Parathyroid adenoma (tissue), 2 donors: ENCODE results near the gene PTPRT.

Experiments
- H2AFZ ChIP-seq: fragments of 300-600 bp; sonication (generic); one replicate; pipeline ENCODE4 v1.7.0; 2017; ENCODE audit warnings: antibody characterized with exemption, mild to moderate bottlenecking
- H3K27ac ChIP-seq: fragments of 300-600 bp; sonication (generic); one replicate; pipeline ENCODE4 v1.7.0; 2017
- H3K27me3 ChIP-seq: fragments of 300-600 bp; sonication (generic); one replicate; pipeline ENCODE4 v1.7.0; 2017; ENCODE audit warnings: low read length; ENCODE audit not compliant: control insufficient read depth, insufficient read depth
- H3K36me3 ChIP-seq: fragments of 300-600 bp; sonication (generic); one replicate; pipeline ENCODE4 v1.7.0; 2017; ENCODE audit warnings: low read length; ENCODE audit not compliant: control insufficient read depth, insufficient read depth
- H3K4me1 ChIP-seq: fragments of 300-600 bp; sonication (generic); one replicate; pipeline ENCODE4 v1.7.0; 2017; ENCODE audit warnings: control low read depth
- H3K4me2 ChIP-seq: fragments of 300-600 bp; sonication (generic); one replicate; pipeline ENCODE4 v1.7.0; 2017; ENCODE audit warnings: low read length
- H3K4me3 ChIP-seq: fragments of 300-600 bp; sonication (generic); one replicate; pipeline ENCODE4 v1.7.0; 2017; ENCODE audit warnings: low read depth, low read length
- H3K79me2 ChIP-seq: fragments of 300-600 bp; sonication (generic); one replicate; pipeline ENCODE4 v1.7.0; 2017; ENCODE audit warnings: control low read depth
- H3K9ac ChIP-seq: fragments of 300-600 bp; sonication (generic); one replicate; pipeline ENCODE4 v1.7.0; 2017; ENCODE audit warnings: mild to moderate bottlenecking
- H3K9me3 ChIP-seq: fragments of 300-600 bp; sonication (generic); one replicate; pipeline ENCODE4 v1.7.0; 2017; ENCODE audit warnings: low read length; ENCODE audit not compliant: control insufficient read depth
- TF ChIP-seq, protein P1 (sequence below): fragments of 300-600 bp; sonication (generic); IDR thresholded peaks from one replicate; pipeline ENCODE4 v1.7.0; 2017; ENCODE audit warnings: antibody characterized with exemption, mild to moderate bottlenecking
- donor health status: primary hyperparathyroidism.

PTPRT gene

DNA sequence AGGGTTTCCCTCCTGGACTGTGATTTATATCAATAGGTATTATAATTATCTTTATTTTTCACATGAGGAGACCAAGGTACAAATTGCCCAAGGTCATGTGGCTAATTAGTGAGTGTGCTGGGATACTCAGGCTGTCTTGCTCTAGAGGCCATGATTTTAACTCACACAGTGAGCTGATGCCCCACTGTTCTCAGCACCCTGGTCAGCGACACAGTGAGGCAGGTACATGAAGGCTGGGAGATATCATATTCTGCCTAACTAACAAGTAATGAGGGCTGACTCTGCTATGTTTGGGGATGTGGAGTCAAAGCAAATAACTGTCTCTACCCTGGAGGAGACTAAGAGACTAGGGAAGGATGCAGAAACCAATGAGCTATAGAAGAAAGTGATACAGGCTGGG lies 501.1 kb downstream of the PTPRT start:
- Histone ChIP-seq H3K4me1 (no peaks in the 10 kb centered on the region), H3K36me3 (no peaks in the 10 kb centered on the region), H3K79me2 (no peaks in the 10 kb centered on the region), H3K4me3 (no peak overlapping the region), H3K4me2 (no peak overlapping the region), H2AFZ (no peak overlapping the region), H3K9ac (no peak overlapping the region), H3K27me3 (no peaks in the 10 kb centered on the region), H3K9me3 (no peaks in the 10 kb centered on the region), H3K27ac (no peak overlapping the region)
- TF ChIP-seq, protein P1, sequence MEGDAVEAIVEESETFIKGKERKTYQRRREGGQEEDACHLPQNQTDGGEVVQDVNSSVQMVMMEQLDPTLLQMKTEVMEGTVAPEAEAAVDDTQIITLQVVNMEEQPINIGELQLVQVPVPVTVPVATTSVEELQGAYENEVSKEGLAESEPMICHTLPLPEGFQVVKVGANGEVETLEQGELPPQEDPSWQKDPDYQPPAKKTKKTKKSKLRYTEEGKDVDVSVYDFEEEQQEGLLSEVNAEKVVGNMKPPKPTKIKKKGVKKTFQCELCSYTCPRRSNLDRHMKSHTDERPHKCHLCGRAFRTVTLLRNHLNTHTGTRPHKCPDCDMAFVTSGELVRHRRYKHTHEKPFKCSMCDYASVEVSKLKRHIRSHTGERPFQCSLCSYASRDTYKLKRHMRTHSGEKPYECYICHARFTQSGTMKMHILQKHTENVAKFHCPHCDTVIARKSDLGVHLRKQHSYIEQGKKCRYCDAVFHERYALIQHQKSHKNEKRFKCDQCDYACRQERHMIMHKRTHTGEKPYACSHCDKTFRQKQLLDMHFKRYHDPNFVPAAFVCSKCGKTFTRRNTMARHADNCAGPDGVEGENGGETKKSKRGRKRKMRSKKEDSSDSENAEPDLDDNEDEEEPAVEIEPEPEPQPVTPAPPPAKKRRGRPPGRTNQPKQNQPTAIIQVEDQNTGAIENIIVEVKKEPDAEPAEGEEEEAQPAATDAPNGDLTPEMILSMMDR: no peak

DNA sequence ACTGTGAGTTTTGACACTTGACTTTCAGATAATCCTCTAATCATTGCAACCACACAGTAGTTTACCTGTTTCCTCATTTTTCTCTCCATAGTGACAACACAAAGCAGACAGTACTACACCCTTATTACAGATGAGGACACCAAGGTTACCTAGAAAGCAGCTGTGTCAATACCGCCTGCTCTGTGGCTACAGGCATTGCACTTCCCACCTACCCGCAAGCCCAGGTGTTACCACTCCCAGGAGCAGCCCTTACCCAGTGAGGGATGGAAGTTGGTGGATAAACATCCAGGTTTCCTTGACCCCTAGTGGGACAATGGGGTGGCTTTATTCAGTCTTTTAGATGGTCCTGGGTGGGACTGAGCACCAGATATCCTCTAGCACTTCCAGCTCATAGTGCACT lies 503.6 kb downstream of the PTPRT start:
- no peak overlapping the region for H3K9ac ChIP-seq
- no peak overlapping the region for H3K4me2 ChIP-seq
- H2AFZ ChIP-seq: no peak overlapping the region
- no peaks in the 10 kb centered on the region for H3K79me2 ChIP-seq
- TF ChIP-seq, protein P1: no peak
- no peaks in the 10 kb centered on the region for H3K27me3 ChIP-seq
- H3K27ac ChIP-seq: no peak overlapping the region
- H3K4me3 ChIP-seq: no peak overlapping the region
- H3K4me1 ChIP-seq: peaks cover 5% of the 10 kb centered on the region
- no peaks in the 10 kb centered on the region for H3K36me3 ChIP-seq
- no peaks in the 10 kb centered on the region for H3K9me3 ChIP-seq

DNA sequence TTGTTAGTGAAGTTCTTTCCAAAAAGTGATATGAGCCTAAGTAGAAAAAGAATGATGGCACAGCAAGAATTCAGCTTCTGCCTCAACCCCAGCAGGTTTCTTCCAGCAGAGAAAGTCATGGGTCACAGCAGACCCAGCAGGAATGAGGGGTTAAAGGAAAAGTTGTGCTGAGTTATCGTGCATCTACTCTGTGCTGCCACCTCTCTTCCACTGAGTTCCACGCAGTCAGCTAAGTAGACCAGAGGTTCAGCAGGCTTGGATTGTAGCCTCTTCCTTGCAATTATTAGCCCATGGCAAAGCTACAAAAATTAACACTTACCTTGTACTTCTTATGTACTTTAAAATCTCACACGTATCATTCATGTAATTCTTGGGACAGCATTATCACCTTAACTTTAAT lies 510.8 kb downstream of the PTPRT start:
- Histone ChIP-seq H3K27me3 (no peaks in the 10 kb centered on the region), H3K9ac (no peak overlapping the region), H3K4me2 (no peak overlapping the region)

DNA sequence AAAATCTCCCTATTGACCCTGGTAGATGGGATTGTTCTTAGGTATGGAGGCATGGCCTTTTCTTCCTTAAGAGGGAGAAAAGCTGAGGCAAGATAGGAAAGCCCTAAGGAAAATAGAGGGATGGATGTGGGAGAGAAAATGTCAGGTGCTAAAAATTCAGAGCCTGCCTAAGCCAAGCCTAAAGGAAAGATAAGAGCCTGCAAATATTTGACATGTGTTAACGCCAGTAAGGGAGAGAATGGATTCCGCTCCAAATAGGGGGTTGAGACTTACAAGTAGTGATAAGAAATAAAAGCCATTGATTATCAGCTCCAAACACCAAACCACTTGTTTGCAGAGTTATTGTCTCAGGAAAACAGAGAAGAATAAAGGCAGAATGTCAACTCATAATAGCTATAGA lies 533.6 kb downstream of the PTPRT start:
- no peaks in the 10 kb centered on the region for H3K4me1 ChIP-seq

More for the DNA sequence above, 510.8 kb downstream of the PTPRT start:
- TF ChIP-seq, protein P1: peak; percentile 43
- Histone ChIP-seq H3K9me3 (no peaks in the 10 kb centered on the region), H3K36me3 (no peaks in the 10 kb centered on the region), H3K4me1 (peaks cover 5% of the 10 kb centered on the region), H3K4me3 (no peak overlapping the region), H2AFZ (no peak overlapping the region), H3K79me2 (peaks cover 3% of the 10 kb centered on the region), H3K27ac (no peak overlapping the region)

DNA sequence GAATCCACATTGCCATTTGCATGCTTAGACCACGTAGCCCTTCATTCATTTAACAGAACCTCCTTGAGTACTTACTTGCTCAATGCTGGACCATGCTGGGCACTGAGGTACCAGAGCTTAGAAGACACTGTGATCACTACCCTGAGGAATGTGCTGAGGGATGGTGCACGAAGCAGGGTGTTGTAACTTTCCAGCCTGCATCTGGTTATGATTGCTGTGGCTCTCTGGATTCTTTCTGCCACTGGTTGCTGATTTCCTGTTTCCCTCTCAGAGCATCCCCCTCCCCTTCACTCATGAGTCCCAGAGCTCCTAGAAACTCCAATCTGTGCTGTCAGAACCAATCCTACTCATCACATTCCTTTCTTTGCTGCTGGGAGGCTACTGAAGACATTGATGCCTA lies 537.4 kb downstream of the PTPRT start:
- H3K27ac ChIP-seq: no peak overlapping the region
- no peak overlapping the region for H3K4me2 ChIP-seq

More for the DNA sequence above, 533.6 kb downstream of the PTPRT start:
- Histone ChIP-seq H3K9me3 (no peaks in the 10 kb centered on the region), H3K4me3 (no peak overlapping the region), H2AFZ (no peak overlapping the region), H3K27me3 (no peaks in the 10 kb centered on the region), H3K27ac (no peak overlapping the region), H3K36me3 (no peaks in the 10 kb centered on the region), H3K9ac (no peak overlapping the region), H3K4me2 (no peak overlapping the region), H3K79me2 (peaks cover 2% of the 10 kb centered on the region)
- TF ChIP-seq, protein P1: no peak

More for the DNA sequence above, 537.4 kb downstream of the PTPRT start:
- Histone ChIP-seq H3K9ac (no peak overlapping the region), H3K36me3 (no peaks in the 10 kb centered on the region), H3K4me1 (no peaks in the 10 kb centered on the region), H3K9me3 (no peaks in the 10 kb centered on the region), H3K79me2 (peaks cover 10% of the 10 kb centered on the region), H2AFZ (no peak overlapping the region), H3K27me3 (no peaks in the 10 kb centered on the region), H3K4me3 (no peak overlapping the region)
- TF ChIP-seq, protein P1: no peak
